Loucy (cell line): ENCODE measurements around the gene AMY2B.

ENCODE experiments used
- CTCF ChIP-seq: fragments of 200-600 bp; sonication (generic); conservative IDR thresholded peaks from 2 replicates; pipeline ENCODE4 v1.5.1; 2014; ENCODE audit warnings: mild to moderate bottlenecking, antibody characterized with exemption, low read length
- EZH2phosphoT487 ChIP-seq: fragments of 200-600 bp; IDR thresholded peaks from 2 replicates; pipeline ENCODE4 v1.6.1; 2018; ENCODE audit warnings: antibody characterized with exemption, mild to moderate bottlenecking, moderate library complexity, borderline replicate concordance

GRCh38 chr1:103538226-103538625, 33.2 kb upstream of the AMY2B start:
- TF ChIP-seq CTCF (no peak), EZH2phosphoT487 (no peak)
